HEK293T (cell line): ENCODE results near the gene ZNF556.

Experiments
- ARNT ChIP-seq: fragments of 450-650 bp; IDR thresholded peaks from 2 replicates; pipeline ENCODE4 v1.6.1; 2017; ENCODE audit warnings: mild to moderate bottlenecking
- BHLHE40 ChIP-seq: fragments of 450-650 bp; IDR thresholded peaks from 2 replicates; pipeline ENCODE4 v1.6.1; 2016; ENCODE audit warnings: mild to moderate bottlenecking, moderate library complexity, borderline replicate concordance
- CTBP1 ChIP-seq: fragments of 450-650 bp; IDR thresholded peaks from 2 replicates; pipeline ENCODE4 v1.6.1; 2016; ENCODE audit warnings: borderline replicate concordance
- ELF4 ChIP-seq: fragments of 450-650 bp; IDR thresholded peaks from 2 replicates; pipeline ENCODE4 v1.6.1; 2017; ENCODE audit warnings: antibody characterized with exemption
- FOXA1 ChIP-seq: fragments of 450-650 bp; IDR thresholded peaks from 2 replicates; pipeline ENCODE4 v1.6.1; 2016; ENCODE audit warnings: mild to moderate bottlenecking
- FOXK2 ChIP-seq: fragments of 450-650 bp; IDR thresholded peaks from 2 replicates; pipeline ENCODE4 v1.6.1; 2016; ENCODE audit warnings: mild to moderate bottlenecking
- FOXM1 ChIP-seq: fragments of 450-650 bp; IDR thresholded peaks from 2 replicates; pipeline ENCODE4 v1.6.1; 2017; ENCODE audit warnings: mild to moderate bottlenecking, borderline replicate concordance
- HDGF ChIP-seq: fragments of 450-650 bp; IDR thresholded peaks from 2 replicates; pipeline ENCODE4 v1.6.1; 2017; ENCODE audit warnings: antibody characterized with exemption, borderline replicate concordance
- L3MBTL2 ChIP-seq: fragments of 450-650 bp; conservative IDR thresholded peaks from 2 replicates; pipeline ENCODE4 v1.6.1; 2016; ENCODE audit warnings: mild to moderate bottlenecking
- NFRKB ChIP-seq: fragments of 450-650 bp; IDR thresholded peaks from 2 replicates; pipeline ENCODE4 v1.6.1; 2016; ENCODE audit warnings: mild to moderate bottlenecking, moderate library complexity
- PKNOX1 ChIP-seq: fragments of 450-650 bp; IDR thresholded peaks from 2 replicates; pipeline ENCODE4 v1.6.1; 2016
- SP1 ChIP-seq: fragments of 450-650 bp; IDR thresholded peaks from 2 replicates; pipeline ENCODE4 v1.6.1; 2017
- SUZ12 ChIP-seq: fragments of 450-650 bp; IDR thresholded peaks from 2 replicates; pipeline ENCODE4 v1.6.1; 2016; ENCODE audit warnings: mild to moderate bottlenecking
- TARDBP ChIP-seq: fragments of 450-650 bp; IDR thresholded peaks from 2 replicates; pipeline ENCODE4 v1.6.1; 2016

- no peak for TF ChIP-seq ELF4
- no peak for TF ChIP-seq L3MBTL2
- no peak for TF ChIP-seq SUZ12
- TF ChIP-seq CTBP1: no peak
- TF ChIP-seq SP1: no peak
- no peak for TF ChIP-seq FOXM1
- no peak for TF ChIP-seq NFRKB
- no peak for TF ChIP-seq HDGF
- TF ChIP-seq FOXA1: no peak
- TF ChIP-seq BHLHE40: no peak
- TF ChIP-seq FOXK2: no peak
- no peak for TF ChIP-seq TARDBP
- no peak for TF ChIP-seq PKNOX1
- no peak for TF ChIP-seq ARNT
Measured at GRCh38 chr19:2877398-2878331, 10.5 kb downstream of the ZNF556 start.
